ENCODE results near the gene ATP10A. TPM values are rescaled to one million over a fixed set of nuclear protein-coding genes. Genes with fewer than 3 reads are reported as not detected.

ATP10A gene
- total RNA-seq, 2 experiments from 2014 or later: 0.06 TPM; not detected in 1

GRCh38 chr15:25684521-25685431 lies 178.4 kb downstream of the ATP10A start:
- intact Hi-C loops (cut with micrococcal nuclease; ENCODE audit: unreplicated experiment): no loop called here
- Histone ChIP-seq H4K20me1 (ENCODE audit: insufficient read depth, low read length) (no peaks in the 10 kb centered on the region), H3K9me3 (ENCODE audit: low read length) (no peaks in the 10 kb centered on the region), H3K9me2 (ENCODE audit: insufficient read depth, low read length) (no peaks in the 10 kb centered on the region), H3K4me1 (ENCODE audit: insufficient read depth, low read length, poor library complexity, severe bottlenecking) (no peaks in the 10 kb centered on the region), H3K79me2 (ENCODE audit: insufficient read depth, low read depth, low read length) (no peaks in the 10 kb centered on the region), H3K4me2 (ENCODE audit: low read length) (no peak overlapping the region), H3K4me3 (ENCODE audit: low read depth, low read length, poor library complexity, severe bottlenecking) (no peak overlapping the region), H3K27ac (ENCODE audit: low read depth, low read length, poor library complexity, severe bottlenecking) (no peak overlapping the region), H2AFZ (ENCODE audit: low read length) (no peak overlapping the region), H3K36me3 (ENCODE audit: insufficient read depth, low read length) (no peaks in the 10 kb centered on the region)
- DNase-seq (ENCODE audit: low spot score): no peak
- BruUV-seq (replicated peaks): no TSS peak
- CTCF ChIA-PET (ENCODE audit: unreplicated experiment): no interaction called here
- no peak for TF ChIP-seq EZH2phosphoT487 (IDR thresholded peaks at IDR 0.05; ENCODE audit: borderline replicate concordance, low read depth, low read length)
- no peak for TF ChIP-seq CTCF (conservative IDR thresholded peaks at IDR 0.05; ENCODE audit: low read length)
- POLR2A ChIA-PET: interaction anchor here (0.6 kb wide), 2 partner anchors 40 to 95 kb away, joined by 3 to 4 read pairs; no protein-coding TSS in a partner anchor

DNA sequence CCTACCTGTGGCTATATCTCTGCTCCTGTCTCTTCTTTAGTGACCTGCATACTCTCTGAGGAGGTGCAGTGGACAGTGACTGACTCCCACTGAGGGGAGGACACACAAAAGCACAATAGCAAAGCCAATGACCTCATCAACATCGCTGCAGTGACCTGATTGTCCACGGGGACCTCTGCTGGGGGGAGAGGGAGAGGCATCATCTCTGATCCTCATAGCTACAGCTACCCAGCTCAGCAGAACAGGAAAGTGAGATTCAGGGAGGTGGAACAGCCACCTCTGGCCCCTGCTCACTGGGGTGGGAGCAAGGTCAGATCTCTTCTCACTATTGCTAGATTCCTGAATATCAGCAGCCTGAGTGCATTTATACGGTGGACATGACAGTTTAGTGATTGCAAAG lies 179.2 kb downstream of the ATP10A start:
- POLR2A ChIA-PET: interaction anchor here (0.6 kb wide), 2 partner anchors 39 to 95 kb away, joined by 3 to 4 read pairs; no protein-coding TSS in a partner anchor
- no peak for DNase-seq (ENCODE audit: low spot score)
- Histone ChIP-seq H3K4me2 (ENCODE audit: low read length) (no peak overlapping the region), H4K20me1 (ENCODE audit: insufficient read depth, low read length) (no peaks in the 10 kb centered on the region), H3K36me3 (ENCODE audit: insufficient read depth, low read length) (no peaks in the 10 kb centered on the region), H2AFZ (ENCODE audit: low read length) (no peak overlapping the region), H3K9me3 (ENCODE audit: low read length) (no peaks in the 10 kb centered on the region), H3K4me3 (ENCODE audit: low read depth, low read length, poor library complexity, severe bottlenecking) (no peak overlapping the region), H3K4me1 (ENCODE audit: insufficient read depth, low read length, poor library complexity, severe bottlenecking) (no peaks in the 10 kb centered on the region), H3K79me2 (ENCODE audit: insufficient read depth, low read depth, low read length) (no peaks in the 10 kb centered on the region), H3K27ac (ENCODE audit: low read depth, low read length, poor library complexity, severe bottlenecking) (no peak overlapping the region), H3K9me2 (ENCODE audit: insufficient read depth, low read length) (no peaks in the 10 kb centered on the region)
- BruUV-seq (replicated peaks): no TSS peak
- TF ChIP-seq EZH2phosphoT487 (IDR thresholded peaks at IDR 0.05; ENCODE audit: borderline replicate concordance, low read depth, low read length) (no peak), CTCF (conservative IDR thresholded peaks at IDR 0.05; ENCODE audit: low read length) (no peak)
- CTCF ChIA-PET (ENCODE audit: unreplicated experiment): no interaction called here
- intact Hi-C loops (cut with micrococcal nuclease; ENCODE audit: unreplicated experiment): no loop called here

DNA sequence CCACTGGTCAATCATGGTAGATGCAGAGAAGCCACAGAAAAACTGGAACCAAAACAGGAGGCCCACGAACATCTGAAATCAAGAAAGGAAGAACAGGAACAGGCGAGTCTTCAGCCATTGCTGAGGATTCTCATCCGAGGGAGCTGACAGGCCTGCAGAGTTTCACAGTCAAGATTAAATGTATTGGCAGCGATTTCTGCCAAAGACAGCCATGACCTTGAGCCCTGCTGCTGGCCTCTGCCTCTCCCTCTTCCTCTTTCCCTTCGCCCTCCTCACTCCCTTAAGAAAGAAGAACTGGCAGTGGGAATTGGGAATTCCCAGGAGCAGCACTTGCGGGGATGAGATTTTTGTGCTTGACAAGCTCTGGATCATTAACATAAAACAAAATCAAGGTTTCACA lies 179.7 kb downstream of the ATP10A start:
- ChIA-PET POLR2A (no interaction called here), CTCF (ENCODE audit: unreplicated experiment) (no interaction called here)
- Histone ChIP-seq H3K79me2 (ENCODE audit: insufficient read depth, low read depth, low read length) (no peaks in the 10 kb centered on the region), H2AFZ (ENCODE audit: low read length) (no peak overlapping the region), H3K9me3 (ENCODE audit: low read length) (no peaks in the 10 kb centered on the region), H3K4me2 (ENCODE audit: low read length) (no peak overlapping the region), H3K27ac (ENCODE audit: low read depth, low read length, poor library complexity, severe bottlenecking) (no peak overlapping the region), H3K36me3 (ENCODE audit: insufficient read depth, low read length) (no peaks in the 10 kb centered on the region), H3K4me1 (ENCODE audit: insufficient read depth, low read length, poor library complexity, severe bottlenecking) (no peaks in the 10 kb centered on the region), H3K4me3 (ENCODE audit: low read depth, low read length, poor library complexity, severe bottlenecking) (no peak overlapping the region), H3K9me2 (ENCODE audit: insufficient read depth, low read length) (no peaks in the 10 kb centered on the region), H4K20me1 (ENCODE audit: insufficient read depth, low read length) (no peaks in the 10 kb centered on the region)
- TF ChIP-seq CTCF (conservative IDR thresholded peaks at IDR 0.05; ENCODE audit: low read length) (no peak), EZH2phosphoT487 (IDR thresholded peaks at IDR 0.05; ENCODE audit: borderline replicate concordance, low read depth, low read length) (no peak)
- DNase-seq (ENCODE audit: low spot score): no peak
- no TSS peak for BruUV-seq (replicated peaks)
- intact Hi-C loops (cut with micrococcal nuclease; ENCODE audit: unreplicated experiment): no loop called here
